ENCODE data around the gene ZNF433. TPM values are rescaled to one million over a fixed set of nuclear protein-coding genes. Genes with fewer than 3 reads are reported as not detected.
A peak's percentile ranks its signal among the peaks of the same experiment; 100 is the strongest.

The ZNF433 gene
- total RNA-seq, 1 donor from 2014 or later, result 7.5 TPM

- peak; percentile 97 for DNase-seq (ENCODE audit: extremely low spot score, unreplicated experiment)
- TF ChIP-seq CTCF (IDR thresholded peaks at IDR 0.05), result no peak
- peak within 1 kb of the TSS; percentile 90 for H3K4me3 Mint-ChIP-seq (ENCODE audit: unreplicated experiment)
- H3K9me3 Mint-ChIP-seq (ENCODE audit: unreplicated experiment), result no peaks in the 10 kb centered on the region
- peak within 1 kb of the TSS; percentile 97 for H3K27ac Mint-ChIP-seq (ENCODE audit: unreplicated experiment)
- no peaks in the 10 kb centered on the region for H3K27me3 Mint-ChIP-seq (ENCODE audit: unreplicated experiment)
- peaks cover 17% of the 10 kb centered on the region for H3K36me3 Mint-ChIP-seq (ENCODE audit: unreplicated experiment)
- peaks cover 6% of the 10 kb centered on the region for H3K4me1 Mint-ChIP-seq (ENCODE audit: unreplicated experiment)
Measured at GRCh38 chr19:12064590-12065538, 29.4 kb upstream of the ZNF433 start, which contains the start of gene ZNF844. ZNF844 (plus strand) TSS chr19:12064731; CDS start chr19:12064874, 143 bp downstream.

- no peaks in the 10 kb centered on the region for H3K36me3 Mint-ChIP-seq (ENCODE audit: unreplicated experiment)
- H3K27ac Mint-ChIP-seq (ENCODE audit: unreplicated experiment), result no peak overlapping the region
Measured at GRCh38 chr19:12055784-12056183, 20.3 kb upstream of the ZNF433 start.

GRCh38 chr19:12052497-12053169, 17.2 kb upstream of the ZNF433 start, which contains the start of gene ZNF878:
ZNF878 (minus strand) TSS chr19:12052961; CDS start chr19:12052801, 160 bp downstream.
- peak; percentile 39 for TF ChIP-seq CTCF (IDR thresholded peaks at IDR 0.05)
- no peaks in the 10 kb centered on the region for H3K27me3 Mint-ChIP-seq (ENCODE audit: unreplicated experiment)
- peak; percentile 95 for DNase-seq (ENCODE audit: extremely low spot score, unreplicated experiment)
- H3K27ac Mint-ChIP-seq (ENCODE audit: unreplicated experiment), result peak within 1 kb of the TSS; percentile 78
- H3K4me3 Mint-ChIP-seq (ENCODE audit: unreplicated experiment), result peak within 1 kb of the TSS; percentile 86
- peaks cover 10% of the 10 kb centered on the region for H3K4me1 Mint-ChIP-seq (ENCODE audit: unreplicated experiment)
- H3K36me3 Mint-ChIP-seq (ENCODE audit: unreplicated experiment), result peaks cover 2% of the 10 kb centered on the region
- H3K9me3 Mint-ChIP-seq (ENCODE audit: unreplicated experiment), result no peaks in the 10 kb centered on the region

More at GRCh38 chr19:12055784-12056183, 20.3 kb upstream of the ZNF433 start:
- H3K4me3 Mint-ChIP-seq (ENCODE audit: unreplicated experiment), result no peak overlapping the region
- H3K4me1 Mint-ChIP-seq (ENCODE audit: unreplicated experiment), result peaks cover 17% of the 10 kb centered on the region
- H3K9me3 Mint-ChIP-seq (ENCODE audit: unreplicated experiment), result no peaks in the 10 kb centered on the region
- DNase-seq (ENCODE audit: extremely low spot score, unreplicated experiment), result no peak
- TF ChIP-seq CTCF (IDR thresholded peaks at IDR 0.05), result no peak
- H3K27me3 Mint-ChIP-seq (ENCODE audit: unreplicated experiment), result no peaks in the 10 kb centered on the region

GRCh38 chr19:12052091-12052496, 16.6 kb upstream of the ZNF433 start:
- DNase-seq (ENCODE audit: extremely low spot score, unreplicated experiment), result no peak
- no peaks in the 10 kb centered on the region for H3K9me3 Mint-ChIP-seq (ENCODE audit: unreplicated experiment)
- no peaks in the 10 kb centered on the region for H3K27me3 Mint-ChIP-seq (ENCODE audit: unreplicated experiment)
- peaks cover 3% of the 10 kb centered on the region for H3K36me3 Mint-ChIP-seq (ENCODE audit: unreplicated experiment)
- TF ChIP-seq CTCF (IDR thresholded peaks at IDR 0.05), result no peak
- H3K4me1 Mint-ChIP-seq (ENCODE audit: unreplicated experiment), result peaks cover 10% of the 10 kb centered on the region
- peak overlapping the region; percentile 32 for H3K27ac Mint-ChIP-seq (ENCODE audit: unreplicated experiment)
- H3K4me3 Mint-ChIP-seq (ENCODE audit: unreplicated experiment), result peak overlapping the region; percentile 86

Data from osteocyte (in vitro differentiated cells).